ENCODE data around the gene INCA1.
A peak's percentile ranks its signal among the peaks of the same experiment; 100 is the strongest.

INCA1 gene

DNA sequence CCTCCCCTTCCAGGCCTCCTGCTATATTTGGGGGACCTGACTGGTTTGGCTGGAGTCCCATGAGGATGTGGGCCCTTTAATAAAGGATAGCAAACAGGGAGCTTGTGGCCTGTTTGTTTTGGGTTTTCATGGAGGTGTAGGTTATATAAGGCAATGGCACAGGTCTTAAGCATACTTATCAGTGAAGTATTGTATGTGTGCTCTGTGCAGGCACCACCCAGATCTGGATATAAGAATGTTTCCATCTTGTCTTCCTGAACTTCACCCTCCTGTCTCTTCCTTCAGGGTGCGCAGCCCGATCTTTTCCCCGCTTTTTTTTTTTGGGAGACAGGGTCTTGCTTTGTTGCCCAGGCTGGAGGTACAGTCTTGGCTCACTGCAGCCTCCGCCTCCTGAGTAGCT, 27.3 kb upstream of the INCA1 start:
- no peak overlapping the region for H3K9ac ChIP-seq (ENCODE audit: low read depth, low read length)
- peaks cover 6% of the 10 kb centered on the region; the same call in 1 of the 2 replicates for H3K36me3 ChIP-seq (ENCODE audit: insufficient read depth, low read length)
- H3K4me1 ChIP-seq (ENCODE audit: insufficient read depth, low read length), result no peaks in the 10 kb centered on the region
- H3K9me3 ChIP-seq (ENCODE audit: control insufficient read depth, insufficient read depth, low read length), result no peaks in the 10 kb centered on the region

DNA sequence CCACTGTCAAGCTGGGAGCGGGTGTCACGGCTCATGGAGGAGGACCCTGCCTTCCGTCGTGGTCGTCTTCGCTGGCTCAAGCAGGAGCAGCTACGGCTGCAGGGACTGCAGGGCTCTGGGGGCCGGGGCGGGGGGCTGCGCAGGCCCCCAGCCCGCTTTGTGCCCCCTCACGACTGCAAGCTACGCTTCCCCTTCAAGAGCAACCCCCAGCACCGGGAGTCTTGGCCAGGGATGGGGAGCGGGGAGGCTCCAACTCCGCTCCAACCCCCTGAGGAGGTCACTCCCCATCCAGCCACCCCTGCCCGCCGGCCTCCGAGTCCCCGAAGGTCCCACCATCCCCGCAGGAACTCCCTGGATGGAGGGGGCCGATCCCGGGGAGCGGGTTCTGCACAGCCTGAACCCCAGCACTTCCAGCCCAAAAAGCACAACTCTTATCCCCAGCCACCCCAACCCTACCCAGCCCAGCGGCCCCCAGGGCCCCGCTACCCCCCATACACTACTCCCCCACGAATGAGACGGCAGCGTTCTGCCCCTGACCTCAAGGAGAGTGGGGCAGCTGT, 26.3 kb upstream of the INCA1 start:
- Histone ChIP-seq H3K9ac (ENCODE audit: low read depth, low read length) (no peak overlapping the region), H3K9me3 (ENCODE audit: control insufficient read depth, insufficient read depth, low read length) (no peaks in the 10 kb centered on the region), H3K4me1 (ENCODE audit: insufficient read depth, low read length) (no peaks in the 10 kb centered on the region), H3K36me3 (ENCODE audit: insufficient read depth, low read length) (peaks cover 6% of the 10 kb centered on the region)

DNA sequence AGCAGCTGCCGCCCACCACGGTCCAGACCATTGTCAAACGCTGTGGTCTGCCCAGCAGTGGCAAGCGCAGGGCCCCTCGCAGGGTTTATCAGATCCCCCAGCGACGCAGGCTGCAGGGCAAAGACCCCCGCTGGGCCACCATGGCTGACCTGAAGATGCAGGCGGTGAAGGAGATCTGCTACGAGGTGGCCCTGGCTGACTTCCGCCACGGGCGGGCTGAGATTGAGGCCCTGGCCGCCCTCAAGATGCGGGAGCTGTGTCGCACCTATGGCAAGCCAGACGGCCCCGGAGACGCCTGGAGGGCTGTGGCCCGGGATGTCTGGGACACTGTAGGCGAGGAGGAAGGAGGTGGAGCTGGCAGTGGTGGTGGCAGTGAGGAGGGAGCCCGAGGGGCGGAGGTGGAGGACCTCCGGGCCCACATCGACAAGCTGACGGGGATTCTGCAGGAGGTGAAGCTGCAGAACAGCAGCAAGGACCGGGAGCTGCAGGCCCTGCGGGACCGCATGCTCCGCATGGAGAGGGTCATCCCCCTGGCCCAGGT, 24.9 kb upstream of the INCA1 start:
- no peaks in the 10 kb centered on the region for H3K9me3 ChIP-seq (ENCODE audit: control insufficient read depth, insufficient read depth, low read length)
- H3K9ac ChIP-seq (ENCODE audit: low read depth, low read length), result no peak overlapping the region
- H3K4me1 ChIP-seq (ENCODE audit: insufficient read depth, low read length), result no peaks in the 10 kb centered on the region
- peaks cover 6% of the 10 kb centered on the region for H3K36me3 ChIP-seq (ENCODE audit: insufficient read depth, low read length)

DNA sequence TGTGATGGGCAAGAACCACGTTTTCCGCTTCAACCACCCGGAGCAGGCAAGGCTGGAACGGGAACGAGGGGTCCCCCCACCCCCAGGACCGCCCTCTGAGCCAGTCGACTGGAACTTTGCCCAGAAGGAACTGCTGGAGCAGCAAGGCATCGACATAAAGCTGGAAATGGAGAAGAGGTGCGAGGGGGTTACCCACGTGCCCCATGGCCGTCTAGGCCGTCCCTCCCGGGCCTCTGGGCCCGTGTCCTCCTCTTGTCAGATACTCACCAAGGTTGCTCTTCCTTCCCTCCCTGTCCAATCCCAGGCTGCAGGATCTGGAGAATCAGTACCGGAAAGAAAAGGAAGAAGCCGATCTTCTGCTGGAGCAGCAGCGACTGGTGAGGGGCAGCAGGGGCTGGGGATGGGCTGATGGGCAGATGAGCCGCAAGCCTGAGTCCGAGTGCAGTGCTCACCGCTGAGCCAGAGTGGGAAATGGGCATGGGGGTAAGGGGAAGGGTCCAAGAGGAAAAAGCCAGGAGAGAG, 23.2 kb upstream of the INCA1 start:
- no peaks in the 10 kb centered on the region for H3K4me1 ChIP-seq (ENCODE audit: insufficient read depth, low read length)
- H3K36me3 ChIP-seq (ENCODE audit: insufficient read depth, low read length), result peaks cover 6% of the 10 kb centered on the region
- no peaks in the 10 kb centered on the region for H3K9me3 ChIP-seq (ENCODE audit: control insufficient read depth, insufficient read depth, low read length)
- H3K9ac ChIP-seq (ENCODE audit: low read depth, low read length), result no peak overlapping the region

DNA sequence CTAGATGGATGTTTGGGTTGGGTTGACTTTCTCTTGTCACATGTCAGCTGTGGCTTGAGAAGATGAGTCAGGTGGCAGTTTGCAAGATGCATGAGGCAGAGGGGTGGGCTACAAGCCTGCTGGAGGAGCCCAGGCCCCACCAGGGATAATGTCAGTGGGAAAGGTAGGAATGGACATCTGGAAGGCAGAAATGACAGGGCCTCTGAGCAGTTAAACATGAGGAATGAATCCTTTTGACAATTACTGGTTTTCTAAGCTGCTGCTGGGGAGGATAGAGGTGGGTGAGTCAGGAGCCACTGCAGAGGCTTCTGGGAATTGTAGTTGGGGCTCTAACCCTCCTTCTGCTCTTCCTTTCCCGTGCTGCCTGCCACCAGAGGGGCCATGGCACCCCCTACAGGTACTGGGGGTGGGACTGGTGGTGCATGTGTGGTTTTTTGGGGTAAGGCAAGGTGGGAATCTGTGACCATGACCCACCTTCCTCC, 22.2 kb upstream of the INCA1 start:
- no peaks in the 10 kb centered on the region for H3K4me1 ChIP-seq (ENCODE audit: insufficient read depth, low read length)
- H3K9me3 ChIP-seq (ENCODE audit: control insufficient read depth, insufficient read depth, low read length), result no peaks in the 10 kb centered on the region
- H3K36me3 ChIP-seq (ENCODE audit: insufficient read depth, low read length), result peaks cover 6% of the 10 kb centered on the region
- H3K9ac ChIP-seq (ENCODE audit: low read depth, low read length), result no peak overlapping the region

DNA sequence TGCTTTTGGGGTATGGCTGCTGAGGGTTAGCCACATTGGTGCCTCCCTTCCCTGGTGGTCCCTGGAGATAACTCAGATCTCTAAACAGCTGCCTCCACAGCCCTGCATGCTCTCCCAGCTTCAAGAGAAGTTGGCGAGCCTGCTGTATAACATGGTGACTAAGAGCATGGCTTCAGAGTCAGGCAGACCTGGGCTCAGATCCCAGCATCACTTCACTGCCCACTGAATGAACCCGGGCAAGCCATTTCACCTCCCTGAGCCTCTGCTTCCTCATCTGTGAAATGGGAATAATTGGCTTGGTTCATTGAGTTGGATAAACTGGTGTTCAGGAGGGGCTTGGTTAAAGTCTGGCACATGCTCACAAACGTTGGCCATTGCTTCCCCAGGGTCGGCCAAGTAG, 17.0 kb upstream of the INCA1 start:
- H3K36me3 ChIP-seq (ENCODE audit: insufficient read depth, low read length), result peaks cover 7% of the 10 kb centered on the region
- no peak overlapping the region for H3K9ac ChIP-seq (ENCODE audit: low read depth, low read length)
- no peaks in the 10 kb centered on the region for H3K9me3 ChIP-seq (ENCODE audit: control insufficient read depth, insufficient read depth, low read length)
- no peaks in the 10 kb centered on the region for H3K4me1 ChIP-seq (ENCODE audit: insufficient read depth, low read length)

DNA sequence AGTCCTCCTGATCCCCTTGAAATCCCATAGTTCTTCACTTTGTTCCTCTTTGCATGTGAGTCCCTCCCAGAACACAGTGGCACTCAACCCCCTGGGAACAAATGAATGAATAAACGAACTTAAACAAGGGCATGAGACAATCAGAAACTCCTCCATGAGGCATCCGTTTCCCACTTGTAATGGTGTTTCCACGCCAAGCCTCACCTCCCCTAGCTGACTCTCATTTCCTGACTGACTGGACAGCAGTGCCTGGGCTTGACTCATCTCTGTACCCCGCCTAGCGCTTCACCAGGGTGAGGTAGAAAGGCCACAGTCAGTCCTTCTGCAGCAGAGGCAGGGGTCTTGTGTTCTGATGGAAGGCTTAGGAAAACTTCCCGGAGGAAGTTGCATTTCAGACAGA, 14.6 kb upstream of the INCA1 start:
- H3K9me3 ChIP-seq (ENCODE audit: control insufficient read depth, insufficient read depth, low read length), result no peaks in the 10 kb centered on the region
- no peaks in the 10 kb centered on the region for H3K4me1 ChIP-seq (ENCODE audit: insufficient read depth, low read length)
- no peak overlapping the region for H3K9ac ChIP-seq (ENCODE audit: low read depth, low read length)
- H3K36me3 ChIP-seq (ENCODE audit: insufficient read depth, low read length), result peaks cover 8% of the 10 kb centered on the region

DNA sequence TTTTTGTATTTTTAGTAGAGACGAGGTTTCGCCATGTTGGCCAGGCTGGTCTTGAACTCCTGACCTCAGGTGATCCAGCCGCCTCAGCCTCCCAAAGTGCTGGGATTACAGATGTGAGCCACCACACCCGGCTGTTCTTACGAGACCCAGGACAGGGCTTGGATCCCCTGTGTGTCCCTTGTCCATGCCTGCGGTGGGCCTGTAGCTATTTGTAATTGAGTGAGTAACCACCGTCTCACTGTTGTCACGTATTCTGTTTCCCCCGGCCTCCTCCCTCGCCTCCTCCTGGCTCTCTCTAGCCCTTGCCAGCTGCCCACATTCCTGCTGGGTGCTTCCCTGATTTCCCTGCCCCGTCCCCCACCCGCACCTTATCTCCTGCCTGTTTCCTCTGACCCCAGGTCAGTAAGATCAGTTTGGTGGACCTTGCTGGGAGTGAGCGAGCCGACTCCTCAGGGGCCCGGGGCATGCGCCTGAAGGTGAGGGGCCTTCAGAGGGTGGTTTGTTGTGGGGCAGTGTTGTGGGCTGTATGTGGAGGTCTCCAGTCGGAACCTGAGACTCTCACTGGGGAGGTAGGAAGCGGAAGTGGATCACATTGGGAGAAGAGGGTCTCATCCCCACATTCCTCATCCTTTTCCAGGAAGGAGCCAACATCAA, 6.0 kb upstream of the INCA1 start:
- H3K9me3 ChIP-seq (ENCODE audit: control insufficient read depth, insufficient read depth, low read length), result no peaks in the 10 kb centered on the region
- peaks cover 25% of the 10 kb centered on the region for H3K36me3 ChIP-seq (ENCODE audit: insufficient read depth, low read length)
- H3K4me1 ChIP-seq (ENCODE audit: insufficient read depth, low read length), result 0 out of 2 replicates have a peak, but pooled peaks cover 7% of the 10 kb centered on the region
- no peak overlapping the region for H3K9ac ChIP-seq (ENCODE audit: low read depth, low read length)

DNA sequence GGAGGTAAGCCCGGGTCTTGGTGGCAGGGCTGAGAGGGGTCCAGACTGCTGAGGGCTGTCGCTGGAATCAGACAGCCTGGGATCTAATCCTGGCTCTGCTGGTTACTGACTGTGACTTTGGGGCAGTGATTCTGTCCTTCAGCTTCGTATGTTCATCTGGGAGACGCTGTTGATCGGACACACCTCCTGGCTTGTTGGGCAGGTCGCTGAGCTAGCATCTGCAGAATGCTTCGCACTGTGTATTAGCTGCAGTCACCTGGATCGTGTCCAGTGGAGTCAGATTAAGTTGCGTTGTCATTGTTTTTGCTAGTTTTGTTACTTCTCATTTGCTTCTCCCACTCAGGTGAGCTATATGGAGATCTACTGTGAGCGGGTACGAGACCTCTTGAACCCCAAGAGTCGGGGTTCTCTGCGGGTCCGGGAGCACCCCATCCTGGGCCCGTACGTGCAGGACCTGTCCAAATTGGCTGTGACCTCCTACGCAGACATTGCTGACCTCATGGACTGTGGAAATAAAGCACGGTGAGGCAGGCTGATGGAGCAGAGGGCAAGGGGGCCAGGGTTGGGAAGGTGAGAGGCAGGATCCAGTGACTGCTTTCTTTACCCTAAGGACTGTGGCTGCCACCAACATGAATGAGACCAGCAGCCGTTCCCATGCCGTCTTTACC, 4.9 kb upstream of the INCA1 start:
- H3K9me3 ChIP-seq (ENCODE audit: control insufficient read depth, insufficient read depth, low read length), result no peaks in the 10 kb centered on the region
- H3K9ac ChIP-seq (ENCODE audit: low read depth, low read length), result no peak overlapping the region
- 0 out of 2 replicates have a peak, but pooled peaks cover 7% of the 10 kb centered on the region for H3K4me1 ChIP-seq (ENCODE audit: insufficient read depth, low read length)
- H3K36me3 ChIP-seq (ENCODE audit: insufficient read depth, low read length), result peaks cover 25% of the 10 kb centered on the region

DNA sequence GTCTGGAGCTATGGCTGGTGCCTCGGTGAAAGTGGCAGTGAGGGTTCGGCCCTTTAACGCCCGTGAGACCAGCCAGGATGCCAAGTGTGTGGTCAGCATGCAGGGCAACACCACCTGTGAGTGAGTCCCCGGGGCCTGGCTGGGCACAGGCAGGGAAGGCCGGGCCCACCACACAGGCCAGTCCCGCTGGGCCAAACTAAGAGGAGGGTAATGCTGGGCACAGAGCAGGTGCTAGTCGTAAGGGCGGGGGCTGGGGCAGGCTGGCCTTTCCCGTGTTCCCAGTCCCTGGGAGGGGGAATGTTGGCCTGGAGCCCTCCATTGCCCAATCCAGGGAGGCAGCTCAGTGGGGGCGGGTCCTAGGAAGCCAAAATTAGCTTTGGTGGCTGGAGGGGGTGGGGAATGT, 2.9 kb upstream of the INCA1 start:
- Histone ChIP-seq H3K36me3 (ENCODE audit: insufficient read depth, low read length) (peaks cover 17% of the 10 kb centered on the region), H3K9ac (ENCODE audit: low read depth, low read length) (no peak overlapping the region), H3K9me3 (ENCODE audit: control insufficient read depth, insufficient read depth, low read length) (no peaks in the 10 kb centered on the region), H3K4me1 (ENCODE audit: insufficient read depth, low read length) (0 out of 2 replicates have a peak, but pooled peaks cover 7% of the 10 kb centered on the region)

DNA sequence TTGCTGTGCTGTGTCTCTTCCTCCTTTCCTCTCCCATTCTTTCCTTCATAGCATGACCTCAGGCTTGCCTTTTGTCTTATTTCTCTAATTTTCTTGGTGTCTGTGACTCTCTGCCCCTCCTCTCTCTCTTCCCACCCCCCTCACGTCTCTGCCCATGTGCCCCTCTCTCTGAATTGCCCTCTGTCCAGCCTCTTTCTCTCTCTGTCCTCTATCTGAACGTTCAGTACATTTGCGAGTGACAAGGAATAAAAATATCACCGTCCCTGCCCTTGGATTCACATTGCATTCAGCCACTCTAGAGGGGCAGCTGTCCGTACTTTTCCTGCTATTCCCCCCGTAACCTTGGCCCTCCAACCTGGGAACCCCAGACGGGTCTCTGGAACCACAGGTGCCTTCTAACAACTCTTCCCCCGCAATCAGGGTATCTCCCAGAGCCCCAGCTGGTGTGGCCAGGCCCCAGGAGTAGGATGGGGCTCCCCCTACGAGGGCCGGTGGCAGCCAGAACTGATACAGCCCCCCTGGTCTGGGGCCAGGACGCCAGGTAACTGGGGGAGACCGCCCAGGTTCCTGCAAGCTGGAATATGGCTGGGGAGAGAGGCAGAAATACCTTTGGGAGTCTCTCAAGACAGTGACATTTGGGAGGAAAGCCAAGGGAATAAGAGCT, 2.2 kb upstream of the INCA1 start:
- H3K9me3 ChIP-seq (ENCODE audit: control insufficient read depth, insufficient read depth, low read length), result no peaks in the 10 kb centered on the region
- H3K4me1 ChIP-seq (ENCODE audit: insufficient read depth, low read length), result 0 out of 2 replicates have a peak, but pooled peaks cover 7% of the 10 kb centered on the region
- H3K9ac ChIP-seq (ENCODE audit: low read depth, low read length), result peak overlapping the region; percentile 83
- H3K36me3 ChIP-seq (ENCODE audit: insufficient read depth, low read length), result peaks cover 10% of the 10 kb centered on the region

DNA sequence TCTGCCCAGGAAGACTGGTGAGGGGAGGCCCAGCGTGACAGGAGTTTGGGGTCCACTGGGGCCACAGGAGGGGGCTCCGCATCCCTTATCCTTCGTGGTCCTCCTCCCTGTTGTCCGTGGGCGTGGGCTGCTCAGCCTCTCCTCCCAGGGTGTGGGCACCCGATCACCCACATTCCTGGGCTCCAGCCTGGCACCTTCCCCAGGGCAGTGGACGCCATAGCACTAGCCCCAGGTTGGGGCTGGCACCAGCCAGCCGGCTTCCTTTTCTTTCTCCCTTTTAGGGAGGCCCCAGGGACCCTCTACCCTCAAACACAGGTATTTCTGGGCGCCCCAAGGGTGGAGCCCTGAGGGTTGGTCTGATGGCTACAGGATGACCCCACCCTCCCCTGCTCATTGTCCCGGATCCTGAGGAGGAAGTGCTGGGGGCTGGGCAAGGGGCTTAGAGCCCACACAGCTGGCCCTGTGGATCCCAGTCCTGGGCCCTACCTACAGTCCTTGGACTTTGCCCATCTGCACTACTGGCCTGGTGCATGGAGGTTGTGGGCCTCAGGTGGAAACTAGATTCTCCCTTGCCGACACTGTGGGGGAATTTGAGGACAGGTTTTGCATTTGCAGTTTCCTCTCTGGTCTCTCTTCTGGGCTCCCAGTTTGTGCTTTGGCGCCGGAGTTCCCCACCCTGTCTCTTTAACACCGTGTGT, 1.6 kb upstream of the INCA1 start:
- Histone ChIP-seq H3K36me3 (ENCODE audit: insufficient read depth, low read length) (peaks cover 4% of the 10 kb centered on the region), H3K9ac (ENCODE audit: low read depth, low read length) (peak overlapping the region; percentile 83), H3K9me3 (ENCODE audit: control insufficient read depth, insufficient read depth, low read length) (no peaks in the 10 kb centered on the region), H3K4me1 (ENCODE audit: insufficient read depth, low read length) (0 out of 2 replicates have a peak, but pooled peaks cover 7% of the 10 kb centered on the region)

DNA sequence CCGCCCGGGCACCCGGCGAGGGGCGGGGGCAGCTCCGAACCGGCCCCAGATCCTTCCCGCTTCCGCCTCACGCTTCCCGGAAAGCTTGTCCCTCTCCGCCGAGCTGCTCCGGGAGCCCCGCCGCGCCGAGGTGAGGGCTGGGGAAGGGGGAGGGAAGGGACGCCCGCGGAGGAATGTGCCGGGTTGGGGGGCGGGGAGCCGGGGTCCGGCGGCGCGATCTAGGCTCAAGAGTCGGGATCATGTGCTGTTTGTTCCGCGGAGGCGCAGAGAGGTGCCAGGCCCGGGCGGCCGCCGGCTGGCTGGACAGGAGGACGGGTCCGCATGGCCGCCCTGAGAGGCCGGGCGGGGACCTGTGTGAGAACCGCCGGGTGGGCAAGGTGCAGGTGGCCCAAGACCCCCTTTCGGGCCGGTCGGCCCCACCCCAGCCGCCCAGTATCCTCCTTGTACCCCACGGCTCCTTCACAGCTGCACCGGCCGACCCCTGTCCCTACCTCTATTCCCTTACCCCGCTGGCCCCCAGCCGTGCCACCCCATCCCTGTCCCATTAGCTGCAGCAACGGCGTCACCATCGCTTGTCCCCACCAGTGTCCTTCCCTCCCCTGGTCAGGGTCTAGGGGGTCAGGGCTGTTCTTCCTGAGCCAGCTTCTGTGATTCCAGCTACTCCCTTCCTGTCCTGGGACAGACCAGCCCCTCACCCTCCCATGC, 857 bp upstream of the INCA1 start:
- Histone ChIP-seq H3K4me1 (ENCODE audit: insufficient read depth, low read length) (0 out of 2 replicates have a peak, but pooled peaks cover 7% of the 10 kb centered on the region), H3K36me3 (ENCODE audit: insufficient read depth, low read length) (peaks cover 4% of the 10 kb centered on the region), H3K9me3 (ENCODE audit: control insufficient read depth, insufficient read depth, low read length) (no peaks in the 10 kb centered on the region), H3K9ac (ENCODE audit: low read depth, low read length) (peak overlapping the region; percentile 83)

All from ES-I3 (cell line).